Neuronal stem cell (in vitro differentiated cells): Measurements from ENCODE around the gene LINC01488.
A peak's percentile ranks its signal among the peaks of the same experiment; 100 is the strongest.

Experiments
- DNase-seq: peaks from one replicate; pipeline ENCODE4 v3.0.0-alpha.2; 2013; ENCODE audit warnings: low spot score
- H2AFZ ChIP-seq: one replicate; pipeline ENCODE4 v1.6.1; 2013; ENCODE audit warnings: mild to moderate bottlenecking, low read length, inconsistent platforms
- H2AK5ac ChIP-seq: 2 replicates; pipeline ENCODE4 v1.6.1; 2013; ENCODE audit warnings: low read depth, mild to moderate bottlenecking, inconsistent platforms, low read length, moderate library complexity, mixed read lengths
- H2BK120ac ChIP-seq: 2 replicates; pipeline ENCODE4 v1.6.1; 2013; ENCODE audit warnings: low read depth, mild to moderate bottlenecking, inconsistent platforms, low read length, moderate library complexity, mixed read lengths
- H2BK12ac ChIP-seq: one replicate; pipeline ENCODE4 v1.6.1; 2013; ENCODE audit warnings: low read length, inconsistent platforms
- H2BK15ac ChIP-seq: 2 replicates; pipeline ENCODE4 v1.6.1; 2013; ENCODE audit warnings: mild to moderate bottlenecking, low read length, inconsistent platforms, mixed read lengths
- H2BK5ac ChIP-seq: one replicate; pipeline ENCODE4 v1.6.1; 2013; ENCODE audit warnings: inconsistent platforms, mild to moderate bottlenecking, low read length, moderate library complexity
- H3K14ac ChIP-seq: one replicate; pipeline ENCODE4 v1.6.1; 2013; ENCODE audit warnings: low read length, inconsistent platforms
- H3K18ac ChIP-seq: 2 replicates; pipeline ENCODE4 v1.6.1; 2013; ENCODE audit warnings: low read length, inconsistent platforms
- H3K23ac ChIP-seq: 2 replicates; pipeline ENCODE4 v1.6.1; 2013; ENCODE audit warnings: low read depth, mild to moderate bottlenecking, mixed read lengths, low read length, inconsistent platforms; ENCODE audit not compliant: poor library complexity
- H3K27ac ChIP-seq: replicated peaks from 3 replicates; pipeline ENCODE4 v1.5.1; 2013; ENCODE audit warnings: low read length, inconsistent platforms
- H3K27me3 ChIP-seq, 3 experiments: 2 replicates each; pipeline ENCODE4 v1.6.1; 2013; ENCODE audit warnings: low read length in 3 of 3, mild to moderate bottlenecking in 2 of 3, inconsistent platforms in 1 of 3, low read depth in 1 of 3, mixed read lengths in 1 of 3, moderate library complexity in 1 of 3; ENCODE audit not compliant: control insufficient read depth in 3 of 3, insufficient read depth in 3 of 3
- H3K36me3 ChIP-seq, 2 donors: replicated peaks in 1 of 2; 2 replicates each; pipeline ENCODE4 v1.6.1; 2013; ENCODE audit warnings: low read length in 2 of 2; ENCODE audit not compliant: control insufficient read depth in 2 of 2, insufficient read depth in 2 of 2
- H3K4ac ChIP-seq: 2 replicates; pipeline ENCODE4 v1.6.1; 2013; ENCODE audit warnings: inconsistent platforms, mild to moderate bottlenecking, low read length, moderate library complexity
- H3K4me1 ChIP-seq, 2 donors: 1 replicate in 1 of 2; 2 replicates in 1 of 2; pipeline ENCODE4 v1.6.1; 2013; ENCODE audit warnings: low read length in 2 of 2, low read depth in 1 of 2; ENCODE audit not compliant: control insufficient read depth in 2 of 2, insufficient read depth in 1 of 2
- H3K4me2 ChIP-seq: one replicate; pipeline ENCODE4 v1.6.1; 2013; ENCODE audit warnings: mild to moderate bottlenecking, low read length, inconsistent platforms; ENCODE audit not compliant: insufficient read depth, poor library complexity, severe bottlenecking
- H3K4me3 ChIP-seq, 2 donors: 2 replicates each; pipeline ENCODE4 v1.5.1; 2013; ENCODE audit warnings: low read length in 2 of 2, mild to moderate bottlenecking in 2 of 2, inconsistent platforms in 1 of 2, moderate library complexity in 1 of 2
- H3K79me1 ChIP-seq: one replicate; pipeline ENCODE4 v1.6.1; 2013; ENCODE audit warnings: low read depth, mild to moderate bottlenecking, inconsistent platforms, low read length, moderate library complexity
- H3K9ac ChIP-seq: one replicate; pipeline ENCODE4 v1.6.1; 2013; ENCODE audit warnings: mild to moderate bottlenecking, low read depth, low read length, inconsistent platforms; ENCODE audit not compliant: poor library complexity
- H3K9me3 ChIP-seq, 2 donors: replicated peaks in 1 of 2; 2 replicates each; pipeline versions ENCODE3 to v1.6.1; 2013; ENCODE audit warnings: low read length in 2 of 2, mild to moderate bottlenecking in 2 of 2, inconsistent platforms in 1 of 2, low read depth in 1 of 2, mixed read lengths in 1 of 2, moderate library complexity in 1 of 2; ENCODE audit not compliant: control insufficient read depth in 2 of 2, insufficient read depth in 1 of 2
- H4K8ac ChIP-seq: one replicate; pipeline ENCODE4 v1.6.1; 2013; ENCODE audit warnings: low read depth, mild to moderate bottlenecking, inconsistent platforms, low read length, moderate library complexity
- H4K91ac ChIP-seq: one replicate; pipeline ENCODE4 v1.6.1; 2013; ENCODE audit warnings: low read length, low read depth, mild to moderate bottlenecking, inconsistent platforms; ENCODE audit not compliant: poor library complexity
- WGBS, 2 donors: extraction: QIAGEN DNeasy Blood & Tissue Kit; methylation state at CpG; one replicate each; pipeline ENCODE4 v1.1.7; 2013; ENCODE audit warnings: missing lambda C conversion rate in 2 of 2, mixed read lengths in 1 of 2; ENCODE audit not compliant: insufficient read length in 2 of 2, insufficient replicate concordance in 1 of 2; ENCODE audit errors: extremely low coverage in 2 of 2; 5-methylcytosine and 5-hydroxymethylcytosine counted together

The LINC01488 gene

DNA sequence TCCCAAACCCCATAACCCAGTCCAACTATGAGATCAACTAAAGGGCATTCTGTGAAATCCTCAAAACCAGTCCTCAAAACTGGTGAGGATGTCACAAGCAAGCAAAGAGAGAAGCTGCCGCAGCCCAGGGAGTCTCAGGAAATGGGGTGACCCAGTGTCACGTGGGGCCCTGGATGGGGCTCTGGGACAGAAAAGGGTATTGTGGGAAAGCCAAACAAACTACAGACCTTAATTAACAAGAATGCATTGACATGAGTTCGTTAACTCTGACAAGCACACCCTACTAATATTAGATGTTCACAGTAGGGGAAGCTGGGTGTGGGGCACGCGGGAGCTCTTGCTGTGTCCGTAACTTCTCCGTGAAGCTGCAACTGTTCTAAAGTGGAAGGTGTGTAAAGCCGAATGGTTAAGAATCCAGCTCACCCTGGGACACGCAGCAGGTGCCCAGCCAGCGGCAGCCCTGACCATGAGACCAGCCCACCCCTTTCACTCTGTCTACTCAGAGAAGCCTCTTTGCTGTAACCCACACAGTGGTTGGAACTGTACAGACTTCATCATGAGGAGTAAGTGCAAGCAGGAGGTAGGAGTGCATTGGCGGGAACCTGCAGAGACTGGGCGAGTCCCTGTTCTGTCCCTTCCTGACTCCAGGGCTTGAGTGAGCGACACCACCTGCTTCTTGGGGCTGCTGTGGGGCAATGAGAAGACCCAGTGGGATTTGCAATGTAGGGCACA, 17.9 kb downstream of the LINC01488 start:
- Histone ChIP-seq H3K27me3 (peaks cover 0 to 3% (median 0%) of the 10 kb centered on the region in 3 experiments), H3K36me3 (no peaks in the 10 kb centered on the region), H2AFZ (no peak overlapping the region), H3K23ac (no peak overlapping the region), H3K4me1 (peaks cover 8 to 26% of the 10 kb centered on the region in 2 donors), H3K4me3 (no peak overlapping the region), H3K9me3 (peaks cover 0 to 2% of the 10 kb centered on the region in 2 donors), H3K79me1 (no peaks in the 10 kb centered on the region), H3K9ac (no peak overlapping the region), H3K4ac (peak overlapping the region; percentile 78), H3K4me2 (no peak overlapping the region), H4K91ac (no peak overlapping the region), H3K18ac (peak overlapping the region; percentile 90), H2AK5ac (peak overlapping the region; percentile 94), H3K14ac (peak overlapping the region; percentile 75), H2BK15ac (peak overlapping the region; percentile 23), H2BK12ac (peak overlapping the region; percentile 1), H3K27ac (no peak overlapping the region), H2BK5ac (peak overlapping the region; percentile 49), H4K8ac (no peak overlapping the region), H2BK120ac (peak overlapping the region; percentile 95)
- WGBS, 2 donors: no CpG with 5 or more reads among the region's 13 CpGs
- DNase-seq: no peak

DNA sequence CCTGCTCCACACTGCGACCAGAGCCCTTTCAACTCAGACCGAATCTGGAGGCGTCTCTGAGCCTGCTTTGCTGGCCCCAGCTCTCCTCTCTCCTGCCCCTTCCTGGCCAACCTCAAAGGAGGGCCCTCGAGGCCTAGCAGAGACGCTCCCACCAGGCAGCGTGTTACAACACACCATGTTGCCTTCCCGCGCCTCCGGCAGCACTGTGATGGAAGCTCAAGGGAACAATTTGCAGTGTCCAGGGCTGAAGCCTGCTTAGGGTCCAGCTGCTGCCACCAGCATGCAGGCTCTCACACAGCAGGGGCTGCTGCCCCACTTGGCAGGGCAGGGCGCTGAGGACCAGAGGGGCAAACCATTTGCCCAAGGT, 18.4 kb downstream of the LINC01488 start:
- Histone ChIP-seq H4K8ac (peak overlapping the region; percentile 84), H2BK5ac (peak overlapping the region; percentile 49), H3K14ac (peak overlapping the region; percentile 75), H2BK120ac (peak overlapping the region; percentile 95), H3K23ac (peak overlapping the region; percentile 20), H3K4me3 (no peak overlapping the region), H3K9ac (no peak overlapping the region), H3K9me3 (peaks cover 0 to 2% of the 10 kb centered on the region in 2 donors), H3K36me3 (no peaks in the 10 kb centered on the region), H3K79me1 (no peaks in the 10 kb centered on the region), H3K4me2 (no peak overlapping the region), H3K18ac (peak overlapping the region; percentile 90), H2AK5ac (peak overlapping the region; percentile 94), H2BK12ac (peak overlapping the region; percentile 1), H3K27ac (no peak overlapping the region), H2AFZ (no peak overlapping the region), H3K4me1 (peaks cover 8 to 28% of the 10 kb centered on the region in 2 donors), H3K27me3 (peaks cover 0 to 3% (median 0%) of the 10 kb centered on the region in 3 experiments), H2BK15ac (peak overlapping the region; percentile 23), H3K4ac (peak overlapping the region; percentile 78), H4K91ac (no peak overlapping the region)
- no peak for DNase-seq
- whole genome bisulfite sequencing, 2 donors: no CpG with 5 or more reads among the region's 10 CpGs

DNA sequence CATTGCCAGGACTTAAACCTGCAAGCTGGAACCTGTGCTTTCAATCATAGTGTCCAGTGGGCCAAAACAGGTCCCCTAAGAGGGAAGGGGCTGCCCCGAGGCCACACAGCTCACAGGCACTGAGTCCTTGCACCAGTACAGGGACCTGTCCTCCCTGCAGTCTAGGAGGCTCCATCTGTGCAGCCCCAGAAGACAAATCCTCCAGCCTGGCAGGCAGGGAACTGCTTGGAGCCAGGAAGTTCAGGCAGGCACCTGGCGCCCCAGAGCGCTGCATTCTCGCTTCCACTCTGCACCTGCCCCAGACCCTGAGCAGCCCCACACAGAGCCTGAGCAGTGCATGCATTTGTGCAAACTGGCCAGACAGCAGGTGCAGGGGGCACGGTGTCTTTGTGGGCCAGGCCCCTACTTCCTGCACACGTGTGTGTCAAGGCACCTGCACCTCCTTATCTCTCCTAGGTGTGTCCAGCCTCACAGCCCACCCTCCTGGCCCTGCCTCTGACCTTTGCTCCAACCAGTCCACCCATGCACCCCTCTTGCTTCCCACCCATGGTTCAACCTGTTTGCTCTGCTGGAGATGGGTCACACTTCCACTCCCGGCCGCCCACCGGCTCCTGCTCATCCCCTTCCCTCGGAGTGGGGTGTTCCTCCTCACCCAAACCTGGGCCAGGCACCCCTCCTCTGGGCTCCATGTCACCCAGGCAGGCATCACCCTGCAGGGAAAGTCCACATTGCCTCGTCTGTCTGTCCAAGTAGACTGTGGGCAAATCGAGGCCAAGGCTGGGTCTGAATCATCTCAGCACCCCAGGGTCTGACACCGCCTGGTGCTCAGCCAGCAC, 19.0 kb downstream of the LINC01488 start:
- peak overlapping the region; percentile 23 for H2BK15ac ChIP-seq
- H3K9ac ChIP-seq: no peak overlapping the region
- H2BK120ac ChIP-seq: peak overlapping the region; percentile 95
- H3K18ac ChIP-seq: peak overlapping the region; percentile 90
- peak overlapping the region; percentile 75 for H3K14ac ChIP-seq
- H3K79me1 ChIP-seq: no peaks in the 10 kb centered on the region
- peak overlapping the region; percentile 49 for H2BK5ac ChIP-seq
- no peak overlapping the region for H4K8ac ChIP-seq
- peak overlapping the region; percentile 20 for H3K23ac ChIP-seq
- peaks cover 8 to 28% of the 10 kb centered on the region in 2 donors for H3K4me1 ChIP-seq
- peak overlapping the region; percentile 94 for H2AK5ac ChIP-seq
- peak overlapping the region; percentile 1 for H2BK12ac ChIP-seq
- H3K4me3 ChIP-seq: no peak overlapping the region
- no peak overlapping the region for H3K4ac ChIP-seq
- no peak for DNase-seq
- WGBS, 2 donors: no CpG with 5 or more reads among the region's 13 CpGs
- H3K27ac ChIP-seq: no peak overlapping the region
- H3K27me3 ChIP-seq: peaks cover 0 to 3% (median 0%) of the 10 kb centered on the region in 3 experiments
- no peak overlapping the region for H2AFZ ChIP-seq
- H3K4me2 ChIP-seq: no peak overlapping the region
- H4K91ac ChIP-seq: peak overlapping the region; percentile 57
- peaks cover 0 to 2% of the 10 kb centered on the region in 2 donors for H3K9me3 ChIP-seq
- no peaks in the 10 kb centered on the region for H3K36me3 ChIP-seq

DNA sequence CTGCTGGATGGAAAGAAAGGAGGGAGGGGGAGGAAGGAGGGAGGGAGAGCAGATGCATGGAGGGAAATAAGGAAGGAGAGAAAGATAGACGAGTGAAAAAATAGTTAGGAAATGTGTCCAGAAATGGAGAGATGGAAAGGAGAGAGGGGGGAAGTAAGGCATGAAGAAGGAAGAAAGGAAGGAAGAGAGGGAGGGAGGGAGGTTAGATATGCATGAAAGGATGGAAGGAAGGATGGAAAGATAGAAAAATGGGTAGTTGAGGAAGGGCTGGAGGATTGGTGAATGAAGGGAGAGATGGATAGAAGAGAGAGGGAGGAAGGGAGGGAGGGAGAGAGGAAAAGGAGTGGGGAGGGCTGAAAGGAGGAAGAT, 19.6 kb downstream of the LINC01488 start:
- Histone ChIP-seq H3K27me3 (peaks cover 0 to 3% (median 0%) of the 10 kb centered on the region in 3 experiments), H2BK15ac (no peak overlapping the region), H3K9me3 (peaks cover 0 to 2% of the 10 kb centered on the region in 2 donors), H3K4me3 (no peak overlapping the region), H3K18ac (peak overlapping the region; percentile 90), H3K4ac (no peak overlapping the region), H2BK120ac (no peak overlapping the region), H3K4me2 (no peak overlapping the region), H2BK5ac (no peak overlapping the region), H3K36me3 (no peaks in the 10 kb centered on the region), H4K91ac (no peak overlapping the region), H3K14ac (no peak overlapping the region), H3K9ac (no peak overlapping the region), H3K23ac (no peak overlapping the region), H3K4me1 (peaks cover 8 to 26% of the 10 kb centered on the region in 2 donors), H3K27ac (no peak overlapping the region), H4K8ac (no peak overlapping the region), H2AK5ac (no peak overlapping the region), H2BK12ac (no peak overlapping the region), H2AFZ (no peak overlapping the region), H3K79me1 (no peaks in the 10 kb centered on the region)
- WGBS, 2 donors: 100% methylated on average over 1 of the region's 1 CpG; no CpG with 5 or more reads in 1 of the 2 donors
- no peak for DNase-seq
